ENCODE results near the gene PKP2. TPM values are rescaled to one million over a fixed set of nuclear protein-coding genes. Genes with fewer than 3 reads are reported as not detected.
"Not testable (repeated sequence)": the region's sequence is repeated elsewhere in the genome, so short reads cannot be mapped to it uniquely, and the experiment has no call there.

Gene PKP2
- total RNA-seq, 2 experiments from 2014 or later = 0.18 to 0.60 TPM

- Mint-ChIP-seq H3K27ac (no peak overlapping the region), H3K4me1 (no peaks in the 10 kb centered on the region), H3K4me3 (no peak overlapping the region), H3K36me3 (no peaks in the 10 kb centered on the region), H3K9me3 (no peaks in the 10 kb centered on the region), H3K27me3 (peaks cover 8% of the 10 kb centered on the region)
- no peak for DNase-seq
Measured at GRCh38 chr12:32884962-32885361, 11.6 kb downstream of the PKP2 start.

GRCh38 chr12:32881702-32882101 is 14.9 kb downstream of the PKP2 start:
- Mint-ChIP-seq H3K36me3 (no peaks in the 10 kb centered on the region), H3K27me3 (peaks cover 5% of the 10 kb centered on the region), H3K4me3 (no peak overlapping the region), H3K4me1 (no peaks in the 10 kb centered on the region), H3K27ac (no peak overlapping the region), H3K9me3 (no peaks in the 10 kb centered on the region)
- DNase-seq = no peak

GRCh38 chr12:32881107-32881506 is 15.5 kb downstream of the PKP2 start:
- Mint-ChIP-seq H3K27ac (no peak overlapping the region), H3K36me3 (no peaks in the 10 kb centered on the region), H3K4me1 (no peaks in the 10 kb centered on the region), H3K27me3 (peaks cover 5% of the 10 kb centered on the region), H3K9me3 (no peaks in the 10 kb centered on the region), H3K4me3 (no peak overlapping the region)
- DNase-seq = no peak

- not testable (repeated sequence) for H3K4me1 Mint-ChIP-seq, H3K27ac Mint-ChIP-seq, H3K27me3 Mint-ChIP-seq, H3K9me3 Mint-ChIP-seq, H3K4me3 Mint-ChIP-seq, H3K36me3 Mint-ChIP-seq, DNase-seq
Measured at GRCh38 chr12:32879066-32879465, 17.5 kb downstream of the PKP2 start.

GRCh38 chr12:32877601-32878459 is 18.7 kb downstream of the PKP2 start:
- Mint-ChIP-seq H3K27ac (no peak overlapping the region), H3K36me3 (no peaks in the 10 kb centered on the region), H3K4me1 (no peaks in the 10 kb centered on the region), H3K4me3 (no peak overlapping the region), H3K9me3 (no peaks in the 10 kb centered on the region), H3K27me3 (no peaks in the 10 kb centered on the region)
- no peak for DNase-seq

GRCh38 chr12:32876004-32876403 is 20.6 kb downstream of the PKP2 start:
- no peak for DNase-seq
- H3K27me3 Mint-ChIP-seq = no peaks in the 10 kb centered on the region
- H3K4me3 Mint-ChIP-seq = no peak overlapping the region
- no peaks in the 10 kb centered on the region for H3K36me3 Mint-ChIP-seq
- H3K4me1 Mint-ChIP-seq = no peaks in the 10 kb centered on the region
- H3K9me3 Mint-ChIP-seq = no peaks in the 10 kb centered on the region
- H3K27ac Mint-ChIP-seq = no peak overlapping the region

- Mint-ChIP-seq H3K4me1 (no peaks in the 10 kb centered on the region), H3K4me3 (no peak overlapping the region), H3K9me3 (no peaks in the 10 kb centered on the region), H3K36me3 (no peaks in the 10 kb centered on the region), H3K27ac (no peak overlapping the region), H3K27me3 (no peaks in the 10 kb centered on the region)
- DNase-seq = no peak
Measured at GRCh38 chr12:32874975-32875374, 21.6 kb downstream of the PKP2 start.

- no peak overlapping the region for H3K27ac Mint-ChIP-seq
- H3K9me3 Mint-ChIP-seq = no peaks in the 10 kb centered on the region
- no peak overlapping the region for H3K4me3 Mint-ChIP-seq
- no peak for DNase-seq
- H3K4me1 Mint-ChIP-seq = no peaks in the 10 kb centered on the region
- no peaks in the 10 kb centered on the region for H3K27me3 Mint-ChIP-seq
- H3K36me3 Mint-ChIP-seq = no peaks in the 10 kb centered on the region
Measured at GRCh38 chr12:32874078-32874477, 22.5 kb downstream of the PKP2 start.

GRCh38 chr12:32872416-32872815 is 24.2 kb downstream of the PKP2 start:
- not testable (repeated sequence) for H3K36me3 Mint-ChIP-seq, H3K9me3 Mint-ChIP-seq, H3K27me3 Mint-ChIP-seq, H3K4me1 Mint-ChIP-seq, H3K4me3 Mint-ChIP-seq, H3K27ac Mint-ChIP-seq, DNase-seq

- Mint-ChIP-seq H3K9me3 (no peaks in the 10 kb centered on the region), H3K27ac (no peak overlapping the region), H3K27me3 (no peaks in the 10 kb centered on the region), H3K4me3 (no peak overlapping the region), H3K36me3 (no peaks in the 10 kb centered on the region), H3K4me1 (no peaks in the 10 kb centered on the region)
- DNase-seq = no peak
Measured at GRCh38 chr12:32870716-32871115, 25.9 kb downstream of the PKP2 start.

GRCh38 chr12:32868885-32869284 is 27.7 kb downstream of the PKP2 start:
- Mint-ChIP-seq H3K9me3 (no peaks in the 10 kb centered on the region), H3K27ac (no peak overlapping the region), H3K27me3 (no peaks in the 10 kb centered on the region), H3K4me1 (no peaks in the 10 kb centered on the region), H3K4me3 (no peak overlapping the region), H3K36me3 (no peaks in the 10 kb centered on the region)
- DNase-seq = no peak

- Mint-ChIP-seq H3K4me3 (no peak overlapping the region), H3K4me1 (no peaks in the 10 kb centered on the region), H3K27ac (no peak overlapping the region), H3K9me3 (no peaks in the 10 kb centered on the region), H3K27me3 (peaks cover 6% of the 10 kb centered on the region), H3K36me3 (no peaks in the 10 kb centered on the region)
- DNase-seq = no peak
Measured at GRCh38 chr12:32864731-32865130, 31.8 kb downstream of the PKP2 start.

GRCh38 chr12:32863128-32863527 is 33.4 kb downstream of the PKP2 start:
- Mint-ChIP-seq H3K4me1 (no peaks in the 10 kb centered on the region), H3K27ac (no peak overlapping the region), H3K27me3 (peaks cover 6% of the 10 kb centered on the region), H3K4me3 (no peak overlapping the region), H3K36me3 (no peaks in the 10 kb centered on the region), H3K9me3 (no peaks in the 10 kb centered on the region)
- DNase-seq = no peak

- H3K9me3 Mint-ChIP-seq, H3K4me3 Mint-ChIP-seq, DNase-seq, H3K4me1 Mint-ChIP-seq, H3K27me3 Mint-ChIP-seq, H3K27ac Mint-ChIP-seq, H3K36me3 Mint-ChIP-seq: not testable (repeated sequence)
Measured at GRCh38 chr12:32861658-32862057, 34.9 kb downstream of the PKP2 start.

GRCh38 chr12:32860192-32860591 is 36.4 kb downstream of the PKP2 start:
- Mint-ChIP-seq H3K27me3 (peaks cover 6% of the 10 kb centered on the region), H3K36me3 (no peaks in the 10 kb centered on the region), H3K9me3 (no peaks in the 10 kb centered on the region), H3K27ac (no peak overlapping the region), H3K4me3 (no peak overlapping the region), H3K4me1 (no peaks in the 10 kb centered on the region)
- DNase-seq = no peak

GRCh38 chr12:32859389-32859788 is 37.2 kb downstream of the PKP2 start:
- peaks cover 10% of the 10 kb centered on the region for H3K27me3 Mint-ChIP-seq
- no peaks in the 10 kb centered on the region for H3K9me3 Mint-ChIP-seq

More at GRCh38 chr12:32859389-32859788, 37.2 kb downstream of the PKP2 start:
- no peaks in the 10 kb centered on the region for H3K36me3 Mint-ChIP-seq
- DNase-seq = no peak
- H3K27ac Mint-ChIP-seq = no peak overlapping the region
- H3K4me1 Mint-ChIP-seq = no peaks in the 10 kb centered on the region
- H3K4me3 Mint-ChIP-seq = no peak overlapping the region
